CD14-positive monocyte (primary cell): Measurements from ENCODE around the gene CEL. TPM values are rescaled to one million over a fixed set of nuclear protein-coding genes. Genes with fewer than 3 reads are reported as not detected.

Source experiments
- DNase-seq, 3 donors: peaks; one replicate each; pipeline ENCODE4 v3.0.0-alpha.2; 2011 to 2022
- H2AFZ ChIP-seq: 2 replicates; pipeline ENCODE4 v1.6.0; 2012; ENCODE audit warnings: mild to moderate bottlenecking, low read depth, low read length, inconsistent platforms; ENCODE audit not compliant: insufficient read depth, poor library complexity, severe bottlenecking
- H3K27ac ChIP-seq, 2 donors: 1 replicate in 1 of 2; 2 replicates in 1 of 2; pipeline ENCODE4 v1.5.1; 2012 to 2013; ENCODE audit warnings: low read length in 2 of 2, control low read depth in 1 of 2, inconsistent platforms in 1 of 2, low read depth in 1 of 2, mild to moderate bottlenecking in 1 of 2
- H3K27me3 ChIP-seq, 2 donors: one replicate each; pipeline versions ENCODE4 v1.6.0 to v1.6.1; 2011 to 2013; ENCODE audit warnings: low read length in 2 of 2; ENCODE audit not compliant: control insufficient read depth in 2 of 2, insufficient read depth in 2 of 2
- H3K36me3 ChIP-seq, 2 donors: replicated peaks in 1 of 2; 1 replicate in 1 of 2; 2 replicates in 1 of 2; pipeline versions ENCODE4 v1.5.1 to v1.6.1; 2012 to 2013; ENCODE audit warnings: low read length in 2 of 2, control low read depth in 1 of 2, inconsistent platforms in 1 of 2, mild to moderate bottlenecking in 1 of 2; ENCODE audit not compliant: insufficient read depth in 2 of 2, control insufficient read depth in 1 of 2
- H3K4me1 ChIP-seq, 2 donors: 1 replicate in 1 of 2; 2 replicates in 1 of 2; pipeline versions ENCODE4 v1.5.1 to v1.6.1; 2012 to 2013; ENCODE audit warnings: low read length in 2 of 2, control low read depth in 1 of 2, inconsistent platforms in 1 of 2, mild to moderate bottlenecking in 1 of 2, moderate library complexity in 1 of 2; ENCODE audit not compliant: insufficient read depth in 2 of 2, control insufficient read depth in 1 of 2
- H3K4me2 ChIP-seq: replicated peaks from 2 replicates; pipeline ENCODE3; 2012; ENCODE audit warnings: low read length, moderate library complexity, mild to moderate bottlenecking; ENCODE audit not compliant: poor library complexity, severe bottlenecking; ENCODE audit errors: extremely low read depth
- H3K4me3 ChIP-seq, 3 experiments: fragments of 200-600 bp in 1 of 3; sonication (generic) in 1 of 3; replicated peaks in 1 of 3; 1 replicate in 2 of 3; 2 replicates in 1 of 3; pipeline ENCODE4 v1.5.1; 2011 to 2013; ENCODE audit warnings: low read length in 3 of 3, mild to moderate bottlenecking in 3 of 3, control low read depth in 2 of 3, low read depth in 2 of 3, inconsistent platforms in 1 of 3, moderate library complexity in 1 of 3
- H3K79me2 ChIP-seq: 2 replicates; pipeline ENCODE4 v1.6.0; 2012; ENCODE audit warnings: mild to moderate bottlenecking, control low read depth, inconsistent platforms, low read length, moderate library complexity; ENCODE audit not compliant: insufficient read depth
- H3K9ac ChIP-seq: 2 replicates; pipeline ENCODE4 v1.6.0; 2017; ENCODE audit warnings: low read length, mild to moderate bottlenecking; ENCODE audit not compliant: insufficient read depth, poor library complexity, severe bottlenecking
- H3K9me3 ChIP-seq, 2 donors: replicated peaks in 1 of 2; 1 replicate in 1 of 2; 2 replicates in 1 of 2; pipeline versions ENCODE4 v1.5.1 to v1.6.1; 2012 to 2013; ENCODE audit warnings: low read length in 2 of 2, control low read depth in 1 of 2; ENCODE audit not compliant: control insufficient read depth in 1 of 2, insufficient read depth in 1 of 2
- H4K20me1 ChIP-seq: 2 replicates; pipeline ENCODE4 v1.6.0; 2012; ENCODE audit warnings: mild to moderate bottlenecking, low read length, control low read depth, moderate library complexity; ENCODE audit not compliant: insufficient read depth
- H3K27ac Mint-ChIP-seq, 7 donors: one replicate each; pipeline ENCODE4 v1.8.0; 2020; ENCODE audit warnings: mild to moderate bottlenecking in 7 of 7, mixed read lengths in 7 of 7, moderate library complexity in 6 of 7, inconsistent platforms in 2 of 7
- H3K27me3 Mint-ChIP-seq, 3 donors: one replicate each; pipeline ENCODE4 v1.8.0; 2021 to 2022; ENCODE audit warnings: low read depth in 3 of 3, mild to moderate bottlenecking in 3 of 3, mixed read lengths in 3 of 3, moderate library complexity in 3 of 3, inconsistent platforms in 1 of 3
- H3K36me3 Mint-ChIP-seq, 2 donors: one replicate each; pipeline ENCODE4 v1.8.0; 2020; ENCODE audit warnings: mixed read lengths in 2 of 2, inconsistent platforms in 1 of 2, mild to moderate bottlenecking in 1 of 2
- H3K4me1 Mint-ChIP-seq: one replicate; pipeline ENCODE4 v1.8.0; 2020; ENCODE audit warnings: mild to moderate bottlenecking, mixed read lengths
- H3K4me3 Mint-ChIP-seq, 2 donors: one replicate each; pipeline ENCODE4 v1.8.0; 2020; ENCODE audit warnings: mild to moderate bottlenecking in 2 of 2, mixed read lengths in 2 of 2, moderate library complexity in 1 of 2
- H3K9me3 Mint-ChIP-seq, 7 donors: one replicate each; pipeline ENCODE4 v1.8.0; 2020 to 2022; ENCODE audit warnings: mixed read lengths in 7 of 7, mild to moderate bottlenecking in 6 of 7, moderate library complexity in 6 of 7, inconsistent platforms in 2 of 7
- WGBS: methylation state at CpG from one replicate; pipeline ENCODE4 v1.1.5; 2013; ENCODE audit warnings: missing lambda C conversion rate; ENCODE audit not compliant: insufficient coverage; 5-methylcytosine and 5-hydroxymethylcytosine counted together
- intact Hi-C, 2 donors: fragments of 100-400 bp; cut with micrococcal nuclease; formaldehyde crosslinking; loops; one replicate each; pipeline versions ENCODE4 v1.15.0 to v1.15.1; 2023
- polyA plus RNA-seq, 3 donors: library from polyadenylated mRNA; depleted of rRNA in 1 of 3; unstranded in 2 of 3; stranded (reverse) in 1 of 3; fragments of 300-500 nt in 2 of 3; fragments of >200 nt in 1 of 3; fragmentation: Illumina TruSeq in 2 of 3; gene quantifications; 1 replicate in 2 of 3; 2 replicates in 1 of 3; pipeline ENCODE4 v1.2.3, GENCODE V29; 2012 to 2021
- TF ChIP-seq, protein P1 (sequence below): fragments of 200-600 bp; IDR thresholded peaks from one replicate; pipeline ENCODE4 v1.8.0; 2022; ENCODE audit warnings: antibody characterized with exemption, mild to moderate bottlenecking

The CEL gene
- polyA plus RNA-seq, 3 donors, result 0.24 TPM; not detected in 2

DNA sequence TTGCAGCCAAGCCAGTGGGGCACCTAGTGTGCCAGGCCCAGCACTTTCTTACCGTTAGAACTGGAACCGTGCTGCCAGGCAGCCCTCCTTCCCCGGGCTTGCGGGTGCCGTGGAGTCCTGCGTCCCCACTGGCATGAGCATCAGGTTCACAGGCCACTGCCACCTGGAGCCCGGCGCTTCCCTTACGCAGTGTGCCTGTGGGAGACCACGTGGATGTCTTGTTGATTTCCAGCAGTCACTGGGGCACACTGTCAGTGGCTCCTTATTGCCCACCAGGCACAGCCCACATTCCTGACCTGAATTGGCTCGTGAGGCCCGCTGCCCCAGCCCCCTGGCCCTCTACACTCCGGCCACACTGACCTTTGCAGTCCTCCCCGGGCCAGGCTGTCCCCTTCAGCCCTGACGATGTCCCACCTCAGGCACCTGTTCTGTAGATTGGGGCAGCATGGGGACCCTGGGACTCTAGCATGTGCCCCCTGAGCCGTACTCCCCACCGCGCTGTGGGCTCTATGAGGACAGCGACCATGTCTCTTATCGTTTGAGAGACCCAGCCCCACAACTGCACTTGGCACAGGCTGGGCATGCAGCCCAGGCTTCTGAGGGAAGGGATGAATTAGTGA lies 10.4 kb upstream of the CEL start:
- no peak overlapping the region for H3K4me3 Mint-ChIP-seq
- peak overlapping the region in 1 of 7 donors; percentile 59 for H3K27ac Mint-ChIP-seq
- WGBS, result 98% methylated on average over 20 of the region's 20 CpGs
- Histone ChIP-seq H3K27ac (no peak overlapping the region), H3K9ac (no peak overlapping the region), H3K79me2 (no peaks in the 10 kb centered on the region), H3K4me3 (no peak overlapping the region), H3K27me3 (no peaks in the 10 kb centered on the region), H3K4me2 (no peak overlapping the region), H3K36me3 (peaks cover 86 to 96% of the 10 kb centered on the region in 2 donors), H3K9me3 (no peaks in the 10 kb centered on the region), H3K4me1 (no peaks in the 10 kb centered on the region), H2AFZ (no peak overlapping the region), H4K20me1 (no peaks in the 10 kb centered on the region)
- H3K9me3 Mint-ChIP-seq, result no peaks in the 10 kb centered on the region
- no peak for DNase-seq
- no peaks in the 10 kb centered on the region for H3K4me1 Mint-ChIP-seq
- intact Hi-C loops, result no loop called here
- TF ChIP-seq, protein P1, sequence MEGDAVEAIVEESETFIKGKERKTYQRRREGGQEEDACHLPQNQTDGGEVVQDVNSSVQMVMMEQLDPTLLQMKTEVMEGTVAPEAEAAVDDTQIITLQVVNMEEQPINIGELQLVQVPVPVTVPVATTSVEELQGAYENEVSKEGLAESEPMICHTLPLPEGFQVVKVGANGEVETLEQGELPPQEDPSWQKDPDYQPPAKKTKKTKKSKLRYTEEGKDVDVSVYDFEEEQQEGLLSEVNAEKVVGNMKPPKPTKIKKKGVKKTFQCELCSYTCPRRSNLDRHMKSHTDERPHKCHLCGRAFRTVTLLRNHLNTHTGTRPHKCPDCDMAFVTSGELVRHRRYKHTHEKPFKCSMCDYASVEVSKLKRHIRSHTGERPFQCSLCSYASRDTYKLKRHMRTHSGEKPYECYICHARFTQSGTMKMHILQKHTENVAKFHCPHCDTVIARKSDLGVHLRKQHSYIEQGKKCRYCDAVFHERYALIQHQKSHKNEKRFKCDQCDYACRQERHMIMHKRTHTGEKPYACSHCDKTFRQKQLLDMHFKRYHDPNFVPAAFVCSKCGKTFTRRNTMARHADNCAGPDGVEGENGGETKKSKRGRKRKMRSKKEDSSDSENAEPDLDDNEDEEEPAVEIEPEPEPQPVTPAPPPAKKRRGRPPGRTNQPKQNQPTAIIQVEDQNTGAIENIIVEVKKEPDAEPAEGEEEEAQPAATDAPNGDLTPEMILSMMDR, result no peak
- no peaks in the 10 kb centered on the region for H3K27me3 Mint-ChIP-seq
- H3K36me3 Mint-ChIP-seq, result peaks cover 69 to 93% of the 10 kb centered on the region in 2 donors

DNA sequence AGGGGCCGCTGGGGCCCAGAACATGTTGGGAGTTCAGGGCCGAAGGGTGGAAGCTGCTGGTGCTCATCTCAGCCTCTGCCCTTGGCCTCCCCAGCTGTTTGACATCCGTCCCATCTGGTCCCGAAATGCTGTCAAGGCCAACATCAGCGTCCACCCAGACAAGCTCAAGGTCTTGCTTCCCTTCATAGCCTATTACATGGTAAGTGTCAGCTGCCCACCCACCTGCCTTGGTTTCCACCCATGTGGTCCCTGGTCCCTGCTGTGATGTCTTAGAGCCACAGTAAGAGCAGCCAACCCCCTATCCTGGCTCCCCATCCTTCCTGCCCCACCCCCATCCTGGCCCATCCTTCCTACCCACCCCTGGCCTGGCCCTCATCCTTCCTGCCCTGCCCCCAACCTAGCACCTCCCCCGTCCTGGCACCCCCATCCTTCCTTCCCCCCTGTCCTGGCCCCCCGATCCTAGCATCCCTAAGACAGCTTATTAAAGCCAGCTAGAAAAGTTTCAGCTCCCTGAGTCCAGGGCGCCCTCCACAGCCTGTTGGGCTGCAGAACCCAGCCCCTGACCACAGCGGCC lies 9.7 kb upstream of the CEL start:
- Histone ChIP-seq H3K79me2 (no peaks in the 10 kb centered on the region), H3K4me3 (no peak overlapping the region), H3K9me3 (no peaks in the 10 kb centered on the region), H3K27me3 (no peaks in the 10 kb centered on the region), H4K20me1 (no peaks in the 10 kb centered on the region), H3K36me3 (peaks cover 84 to 96% of the 10 kb centered on the region in 2 donors), H2AFZ (no peak overlapping the region), H3K4me2 (no peak overlapping the region), H3K9ac (no peak overlapping the region), H3K4me1 (no peaks in the 10 kb centered on the region), H3K27ac (no peak overlapping the region)
- no peak for DNase-seq
- peaks cover 65 to 91% of the 10 kb centered on the region in 2 donors for H3K36me3 Mint-ChIP-seq
- 98% methylated on average over 5 of the region's 9 CpGs for WGBS
- intact Hi-C loops, result no loop called here
- H3K27ac Mint-ChIP-seq, result no peak overlapping the region
- no peaks in the 10 kb centered on the region for H3K4me1 Mint-ChIP-seq
- TF ChIP-seq, protein P1, result no peak
- no peaks in the 10 kb centered on the region for H3K27me3 Mint-ChIP-seq
- no peak overlapping the region for H3K4me3 Mint-ChIP-seq
- H3K9me3 Mint-ChIP-seq, result no peaks in the 10 kb centered on the region
